Measurements from ENCODE around the gene YBX2.

- TF ChIP-seq SP1 (IDR thresholded peaks at IDR 0.05) (no peak), ELF4 (IDR thresholded peaks at IDR 0.05) (no peak), FOXM1 (IDR thresholded peaks at IDR 0.05; ENCODE audit: borderline replicate concordance) (no peak), FOXK2 (IDR thresholded peaks at IDR 0.05) (no peak), SUZ12 (IDR thresholded peaks at IDR 0.05) (no peak), LEF1 (IDR thresholded peaks at IDR 0.05; ENCODE audit: borderline replicate concordance) (no peak), BHLHE40 (IDR thresholded peaks at IDR 0.05; ENCODE audit: borderline replicate concordance) (no peak), TARDBP (IDR thresholded peaks at IDR 0.05) (no peak), CTBP1 (IDR thresholded peaks at IDR 0.05; ENCODE audit: borderline replicate concordance) (no peak), PKNOX1 (IDR thresholded peaks at IDR 0.05) (no peak), FOXA1 (IDR thresholded peaks at IDR 0.05) (no peak)
Observed at GRCh38 chr17:7328009-7328408, 33.6 kb upstream of the YBX2 start.

Data from HEK293T (cell line).